ENCODE measurements around the gene POLR2A.

Gene POLR2A

GRCh38 chr17:7462474-7463371 lies 21.4 kb upstream of the POLR2A start:
- no peak overlapping the region for H3K4me3 ChIP-seq (replicated peaks; ENCODE audit: low read depth, low read length)
- no peak for TF ChIP-seq CTCF (IDR thresholded peaks at IDR 0.05; ENCODE audit: low read length, missing control alignments)
- DNase-seq (ENCODE audit: low read depth), result no peak

GRCh38 chr17:7463372-7463846 lies 20.8 kb upstream of the POLR2A start:
- TF ChIP-seq CTCF (IDR thresholded peaks at IDR 0.05; ENCODE audit: low read length, missing control alignments), result no peak
- no peak overlapping the region for H3K4me3 ChIP-seq (replicated peaks; ENCODE audit: low read depth, low read length)
- no peak for DNase-seq (ENCODE audit: low read depth)

GRCh38 chr17:7464081-7464480 lies 20.1 kb upstream of the POLR2A start:
- no peak for DNase-seq (ENCODE audit: low read depth)
- TF ChIP-seq CTCF (IDR thresholded peaks at IDR 0.05; ENCODE audit: low read length, missing control alignments), result no peak
- H3K4me3 ChIP-seq (replicated peaks; ENCODE audit: low read depth, low read length), result no peak overlapping the region

GRCh38 chr17:7465597-7466275 lies 18.4 kb upstream of the POLR2A start:
- no peak for TF ChIP-seq CTCF (IDR thresholded peaks at IDR 0.05; ENCODE audit: low read length, missing control alignments)
- H3K4me3 ChIP-seq (replicated peaks; ENCODE audit: low read depth, low read length), result no peak overlapping the region
- DNase-seq (ENCODE audit: low read depth), result no peak

- TF ChIP-seq CTCF (IDR thresholded peaks at IDR 0.05; ENCODE audit: low read length, missing control alignments), result no peak
- H3K4me3 ChIP-seq (replicated peaks; ENCODE audit: low read depth, low read length), result no peak overlapping the region
- no peak for DNase-seq (ENCODE audit: low read depth)
Observed at GRCh38 chr17:7466318-7466638, 17.9 kb upstream of the POLR2A start.

GRCh38 chr17:7466639-7467341 lies 17.4 kb upstream of the POLR2A start:
- DNase-seq (ENCODE audit: low read depth), result peak; percentile 69
- H3K4me3 ChIP-seq (replicated peaks; ENCODE audit: low read depth, low read length), result no peak overlapping the region

More at GRCh38 chr17:7466639-7467341, 17.4 kb upstream of the POLR2A start:
- no peak for TF ChIP-seq CTCF (IDR thresholded peaks at IDR 0.05; ENCODE audit: low read length, missing control alignments)
